T follicular helper cell (primary cell): Measurements from ENCODE around the gene DENND1A.

Experiments
- DNase-seq: peaks from one replicate; pipeline ENCODE4 v3.0.0-alpha.2; 2020; ENCODE audit warnings: low read depth

DENND1A gene

GRCh38 chr9:123389698-123390097, 540.2 kb downstream of the DENND1A start:
- DNase-seq, result no peak

DNA sequence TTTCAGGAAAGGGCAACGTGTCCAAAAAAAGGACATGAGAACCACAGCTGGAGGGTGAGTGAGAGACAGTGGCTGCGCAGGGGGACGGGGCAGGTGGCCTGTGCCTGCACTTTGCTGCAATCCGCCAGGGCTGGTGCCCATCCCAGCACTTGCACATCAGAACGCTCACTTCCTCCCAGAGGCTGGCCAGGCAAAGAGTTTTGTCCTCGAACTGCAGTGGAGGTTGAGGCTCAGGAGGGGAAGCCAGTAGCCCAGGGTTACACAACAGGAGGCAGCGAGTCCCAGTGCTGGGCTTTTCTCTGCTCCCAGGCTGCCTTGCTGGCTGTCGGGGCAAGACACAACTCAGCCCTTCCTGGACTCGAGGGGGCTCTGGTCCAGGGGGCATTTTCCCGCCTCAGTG, 540.9 kb downstream of the DENND1A start:
- no peak for DNase-seq

GRCh38 chr9:123387686-123388085, 542.2 kb downstream of the DENND1A start:
- no peak for DNase-seq

DNA sequence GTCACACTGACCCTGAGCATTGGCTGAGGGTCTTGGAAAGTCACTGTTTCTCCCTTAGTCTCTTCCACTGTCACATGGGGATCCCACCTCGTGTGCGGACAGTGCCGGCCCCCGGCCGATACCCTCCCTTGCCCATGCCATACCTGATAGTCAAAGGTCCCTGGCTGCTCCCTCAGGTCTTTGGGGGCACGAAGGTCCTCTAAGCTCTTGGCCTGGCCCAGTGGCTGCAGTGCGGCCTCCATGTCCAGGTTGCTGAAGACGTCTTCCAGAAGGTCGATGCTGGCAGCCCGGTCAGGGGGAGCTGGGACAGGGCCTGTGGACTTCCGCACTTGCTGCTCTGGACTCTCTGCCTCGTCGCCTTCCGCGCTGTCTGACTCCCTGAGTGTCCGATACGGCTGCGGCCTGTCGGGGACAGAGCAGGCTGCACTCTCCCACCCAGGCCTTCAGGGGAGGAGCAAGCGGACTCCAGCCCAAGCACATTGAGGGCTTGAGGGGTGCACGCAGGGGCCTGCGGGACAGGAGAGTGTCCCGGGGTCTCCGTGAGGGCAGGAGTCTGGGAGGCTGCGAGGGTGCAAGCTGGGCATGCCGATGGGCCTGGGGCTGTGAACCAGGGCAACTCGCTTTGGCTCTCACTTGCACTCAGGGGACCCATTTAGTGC, 546.3 kb downstream of the DENND1A start:
- no peak for DNase-seq

DNA sequence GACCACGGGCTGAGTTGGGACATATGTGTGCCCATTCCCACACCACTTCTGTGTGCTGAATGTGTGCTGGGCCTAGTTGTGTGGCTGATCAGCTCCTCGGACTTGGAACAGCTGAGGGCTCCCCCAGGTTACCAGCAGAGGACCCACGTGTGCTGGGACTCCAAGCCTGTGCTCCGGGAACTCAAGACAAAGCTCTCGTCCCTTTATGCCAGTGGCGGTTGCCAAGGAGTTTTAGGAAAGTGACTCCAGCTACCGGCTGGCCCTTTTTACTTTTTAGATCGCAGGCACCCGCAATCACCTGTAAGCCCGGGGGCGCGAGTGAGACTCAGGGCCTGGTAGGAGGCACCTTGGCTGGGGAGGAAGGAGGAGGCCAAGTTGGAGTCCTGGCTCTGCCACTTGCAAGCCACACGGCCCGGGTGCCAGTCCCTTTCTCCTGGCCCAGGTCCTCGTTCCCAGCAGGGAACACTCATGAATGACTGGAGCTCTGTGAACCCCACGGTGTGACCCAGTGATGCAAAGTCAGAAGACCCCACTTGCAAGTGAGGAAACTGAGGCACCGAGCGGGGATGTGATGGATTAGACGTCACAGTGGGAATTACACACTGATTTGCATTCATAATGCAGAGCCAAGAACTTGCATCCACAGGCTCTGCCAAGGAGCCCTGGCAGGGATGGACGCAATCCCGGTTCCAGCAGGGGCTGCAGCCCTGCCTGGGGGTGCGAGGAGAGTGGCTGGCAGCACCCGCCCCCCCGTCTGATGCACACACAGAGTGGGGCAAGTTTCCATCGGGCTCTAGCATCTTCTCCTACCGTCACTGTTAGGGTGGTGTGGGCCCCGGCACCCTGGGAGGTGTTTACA, 547.0 kb downstream of the DENND1A start:
- DNase-seq, result no peak

DNA sequence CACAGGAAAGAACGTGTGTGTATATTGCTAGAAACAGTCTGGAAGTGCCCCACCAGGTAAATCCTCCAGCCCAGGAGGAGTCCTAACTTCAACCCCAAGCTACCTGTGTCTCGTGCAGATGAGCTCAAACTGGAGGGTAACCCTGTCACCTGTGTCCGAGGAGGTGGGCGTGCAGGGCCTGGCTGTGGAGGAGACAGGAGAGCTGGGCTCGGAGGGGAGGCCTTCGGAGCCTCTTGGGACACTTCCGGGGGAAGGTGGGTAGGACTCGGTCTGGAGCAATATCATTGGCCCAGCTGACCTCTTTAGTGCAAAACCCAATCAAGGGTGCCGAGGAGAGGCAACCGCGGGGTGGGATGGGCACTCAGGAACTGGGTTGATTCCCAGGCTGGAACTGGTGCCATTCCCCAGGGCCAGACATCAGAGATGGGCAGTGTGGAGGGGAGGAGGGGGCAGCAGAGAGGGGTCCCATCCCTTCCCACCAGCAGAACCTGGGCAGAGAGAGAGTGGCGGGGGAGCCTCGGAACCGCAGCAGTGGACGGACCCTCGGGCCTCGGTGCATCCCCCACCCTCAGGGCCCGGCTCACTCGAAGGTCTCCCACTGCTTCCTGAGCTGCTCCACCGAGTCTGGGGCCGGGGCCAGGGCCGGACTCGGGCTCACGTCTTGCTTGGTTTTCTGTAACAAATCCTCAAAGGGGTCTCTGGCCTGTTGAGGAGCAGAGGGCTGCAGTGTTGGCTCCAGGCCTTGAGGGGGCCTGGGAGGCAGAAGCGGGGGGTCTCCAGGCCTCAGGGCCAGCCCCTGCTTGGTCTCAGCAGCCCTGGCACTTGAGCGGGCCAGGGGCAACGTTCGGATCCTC, 548.8 kb downstream of the DENND1A start:
- DNase-seq, result no peak

DNA sequence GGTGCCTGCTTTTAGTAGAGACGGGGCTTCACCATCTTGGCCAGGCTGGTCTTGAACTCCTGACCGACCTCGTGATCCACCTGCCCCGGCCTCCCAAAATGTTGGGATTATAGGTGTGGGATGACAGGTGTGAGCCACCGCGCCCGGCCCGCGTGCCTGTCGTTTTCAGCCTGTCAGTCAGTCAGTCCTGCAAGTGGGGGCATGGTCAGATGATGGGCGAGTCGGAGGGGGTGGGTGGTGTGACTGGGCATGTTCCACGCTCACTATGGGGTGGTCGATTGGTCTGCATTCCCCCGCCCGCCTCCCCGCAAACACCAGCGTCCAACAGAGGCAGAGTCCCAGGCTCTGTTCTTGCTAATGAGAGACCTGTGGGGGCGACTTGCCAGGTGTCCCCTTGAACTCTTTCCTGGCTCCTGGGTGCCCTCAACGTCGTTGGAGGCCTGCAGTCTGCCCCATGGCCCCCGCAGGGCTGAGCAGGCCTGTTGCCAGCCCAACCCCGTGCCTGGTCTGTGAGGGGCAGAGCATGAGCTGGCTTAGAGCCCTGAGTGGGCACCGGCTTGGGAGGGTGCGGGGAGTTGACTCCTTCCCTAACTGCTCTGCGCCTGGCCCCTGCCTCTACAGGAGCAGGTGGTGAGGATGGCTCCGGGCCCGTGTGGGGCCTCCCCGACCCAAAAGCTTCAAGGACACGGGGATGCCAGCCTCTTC, 550.8 kb downstream of the DENND1A start:
- no peak for DNase-seq

DNA sequence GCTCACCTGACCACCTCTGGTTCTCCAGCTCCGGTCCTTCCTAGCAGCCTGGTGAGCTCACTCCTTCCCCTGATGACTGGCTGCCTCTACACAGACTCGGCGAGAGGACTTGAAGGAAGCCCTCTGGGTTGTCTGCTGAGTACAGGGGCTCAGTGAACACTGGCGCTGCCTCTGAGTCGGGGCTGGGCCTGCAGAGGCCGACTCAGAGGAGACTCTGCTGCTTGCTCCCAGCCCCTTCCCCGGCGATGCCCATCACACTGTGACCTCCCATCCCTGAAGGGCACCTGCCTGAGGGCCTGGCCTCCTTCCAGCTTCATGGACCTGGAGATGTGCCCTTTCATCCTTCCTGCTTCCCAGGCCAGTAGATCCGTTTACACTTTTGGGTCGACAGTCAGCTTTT, 551.9 kb downstream of the DENND1A start:
- no peak for DNase-seq

DNA sequence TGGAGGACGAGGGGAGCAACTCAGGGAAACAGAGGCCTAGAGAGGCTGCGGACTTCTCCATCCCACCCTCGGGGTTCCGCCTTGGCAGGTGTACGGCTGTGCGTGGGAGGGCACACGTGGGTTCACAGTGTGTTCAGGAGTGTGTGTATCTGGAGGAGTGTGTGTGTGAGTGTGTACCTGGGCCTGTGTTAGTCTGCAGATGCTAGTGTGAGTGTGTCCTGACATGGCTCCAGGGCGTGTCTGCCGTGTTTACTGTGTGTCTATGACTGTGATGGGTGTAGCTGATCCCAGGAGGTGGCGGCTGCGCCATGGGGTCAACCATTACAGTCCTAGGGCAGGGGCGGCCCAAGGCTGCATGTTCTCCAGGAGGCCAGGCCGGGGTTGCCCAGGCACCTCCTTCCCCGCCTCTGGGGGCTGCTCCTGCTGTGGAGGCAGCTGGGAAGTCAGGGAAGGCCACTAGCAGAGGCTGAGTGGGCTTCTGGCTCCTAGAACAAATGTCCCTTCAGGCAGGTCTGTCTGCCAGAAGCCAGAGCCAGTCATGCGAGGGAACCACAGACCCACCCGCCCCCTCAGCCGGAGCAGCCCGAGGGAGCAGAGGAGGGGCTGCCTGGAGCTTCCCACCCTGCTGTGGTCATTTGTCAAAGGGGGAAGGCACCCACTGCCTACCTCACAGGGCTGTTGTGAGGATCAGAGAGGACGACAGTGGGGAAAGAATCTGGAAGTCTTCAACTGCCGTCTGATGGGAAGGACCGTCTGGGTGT, 552.5 kb downstream of the DENND1A start:
- DNase-seq, result no peak

GRCh38 chr9:123376218-123377071, 553.5 kb downstream of the DENND1A start:
- DNase-seq, result no peak

GRCh38 chr9:123375469-123376132, 554.3 kb downstream of the DENND1A start:
- no peak for DNase-seq

DNA sequence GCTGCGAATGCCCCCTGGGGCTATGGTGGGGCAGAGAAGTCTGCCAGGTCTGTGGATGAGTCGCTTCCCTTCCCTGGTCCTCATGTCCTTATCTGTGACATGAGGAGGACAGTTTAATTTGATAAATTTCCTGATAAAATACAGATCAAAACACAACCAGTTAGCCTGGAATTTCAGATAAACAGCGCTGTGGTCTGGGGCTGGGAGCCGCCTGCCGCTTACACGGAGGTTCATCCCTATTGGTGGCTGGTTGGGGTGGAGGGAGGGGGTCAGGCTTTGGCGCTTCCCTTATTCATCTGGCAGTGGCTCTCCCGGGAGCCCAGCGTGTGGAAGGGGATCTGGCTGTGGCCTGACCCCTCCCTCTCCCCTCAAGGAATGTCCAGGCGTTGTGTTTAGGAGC, 556.0 kb downstream of the DENND1A start:
- no peak for DNase-seq

- DNase-seq, result no peak
Measured at GRCh38 chr9:123373447-123373923, 556.4 kb downstream of the DENND1A start.

- DNase-seq, result no peak
Measured at GRCh38 chr9:123372766-123373446, 557.0 kb downstream of the DENND1A start.

- DNase-seq, result no peak
Measured at GRCh38 chr9:123371805-123372590, 557.9 kb downstream of the DENND1A start.

GRCh38 chr9:123371228-123371584, 558.7 kb downstream of the DENND1A start:
- DNase-seq, result no peak

GRCh38 chr9:123370526-123371227, 559.2 kb downstream of the DENND1A start:
- no peak for DNase-seq
